GM12874 (cell line): ENCODE results near the gene RGS3.

Experiments
- CTCF ChIP-seq: IDR thresholded peaks from 2 replicates; pipeline ENCODE4 v1.5.1; 2011; ENCODE audit warnings: low read depth, mild to moderate bottlenecking, control low read depth, low read length, moderate library complexity; ENCODE audit not compliant: insufficient read depth

Gene RGS3

DNA sequence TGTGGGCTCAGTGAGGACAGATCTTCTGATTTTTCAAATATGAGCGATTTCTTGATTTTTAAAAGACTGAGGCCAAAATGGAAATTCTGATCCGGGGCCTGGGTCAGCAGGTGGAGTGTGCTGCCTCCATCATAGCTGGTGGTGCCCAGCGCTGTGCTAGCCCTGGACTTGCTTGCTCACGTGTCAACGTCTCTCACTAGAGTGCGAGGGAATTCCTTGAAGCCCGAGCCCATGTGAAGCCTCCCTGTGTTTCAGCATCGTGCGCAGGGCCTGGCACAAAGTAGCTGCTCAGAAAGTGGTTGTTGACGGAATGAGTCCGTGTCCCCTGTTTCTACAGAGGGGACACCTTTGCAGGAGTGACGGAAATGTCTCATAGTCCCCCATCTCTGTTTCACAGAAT is 50.5 kb downstream of the RGS3 start:
- no peak for TF ChIP-seq CTCF

- TF ChIP-seq CTCF, result no peak
Observed at GRCh38 chr9:113514748-113515147, 51.2 kb downstream of the RGS3 start.

DNA sequence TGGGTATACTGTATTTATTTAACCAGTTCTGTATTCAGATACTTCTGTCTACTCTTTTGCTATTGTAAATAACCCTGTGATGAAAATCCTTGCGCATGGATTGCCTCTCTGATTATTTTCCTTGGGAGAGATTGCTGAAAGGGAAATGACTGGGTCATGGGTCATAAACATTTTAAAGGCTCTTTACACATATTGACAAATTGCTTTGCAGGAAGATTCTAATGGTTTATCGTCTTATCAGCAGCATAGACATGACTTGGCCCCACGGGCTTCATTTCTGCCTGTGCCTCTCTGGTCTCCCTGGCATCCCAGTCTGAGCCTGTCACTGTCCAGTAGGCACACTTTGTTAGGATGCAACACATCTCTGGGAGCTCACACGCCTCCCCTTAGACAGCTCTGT is 52.3 kb downstream of the RGS3 start:
- no peak for TF ChIP-seq CTCF

DNA sequence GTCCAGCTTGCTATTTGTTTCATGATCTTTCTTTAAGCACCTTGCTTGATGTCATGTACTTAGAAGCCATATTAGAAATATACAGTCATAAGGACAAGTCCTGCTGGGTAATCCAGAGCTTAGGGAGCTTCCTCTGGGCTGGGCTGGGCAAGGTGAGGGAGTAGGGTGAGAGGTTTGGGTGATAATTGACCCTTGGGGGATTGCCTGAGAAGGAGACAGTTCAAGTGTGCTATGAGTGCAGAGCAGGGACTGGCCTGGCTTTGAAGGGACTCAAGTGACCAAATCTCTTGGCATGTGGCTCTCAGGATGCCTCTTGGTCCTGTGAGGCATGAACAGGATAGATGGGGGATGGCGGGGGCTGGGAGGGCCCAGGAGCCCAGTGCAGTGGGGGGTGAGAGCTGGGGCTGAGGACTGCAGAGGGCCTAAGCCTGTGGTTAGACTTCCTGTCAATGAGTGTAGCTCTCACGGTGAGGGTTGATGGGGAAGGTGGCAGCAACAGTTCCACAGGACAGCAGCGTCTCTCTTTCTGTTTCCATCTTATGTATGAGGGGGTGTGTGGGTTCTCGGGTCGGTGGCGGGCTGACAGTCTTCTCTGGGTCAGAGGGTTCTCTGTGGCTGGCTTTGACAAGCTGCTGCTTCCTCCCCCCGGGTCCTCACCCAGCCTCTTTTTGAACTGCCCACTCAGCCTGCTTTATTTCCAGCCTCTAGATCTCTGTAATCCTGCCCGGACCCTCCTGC is 53.5 kb downstream of the RGS3 start:
- TF ChIP-seq CTCF, result no peak

DNA sequence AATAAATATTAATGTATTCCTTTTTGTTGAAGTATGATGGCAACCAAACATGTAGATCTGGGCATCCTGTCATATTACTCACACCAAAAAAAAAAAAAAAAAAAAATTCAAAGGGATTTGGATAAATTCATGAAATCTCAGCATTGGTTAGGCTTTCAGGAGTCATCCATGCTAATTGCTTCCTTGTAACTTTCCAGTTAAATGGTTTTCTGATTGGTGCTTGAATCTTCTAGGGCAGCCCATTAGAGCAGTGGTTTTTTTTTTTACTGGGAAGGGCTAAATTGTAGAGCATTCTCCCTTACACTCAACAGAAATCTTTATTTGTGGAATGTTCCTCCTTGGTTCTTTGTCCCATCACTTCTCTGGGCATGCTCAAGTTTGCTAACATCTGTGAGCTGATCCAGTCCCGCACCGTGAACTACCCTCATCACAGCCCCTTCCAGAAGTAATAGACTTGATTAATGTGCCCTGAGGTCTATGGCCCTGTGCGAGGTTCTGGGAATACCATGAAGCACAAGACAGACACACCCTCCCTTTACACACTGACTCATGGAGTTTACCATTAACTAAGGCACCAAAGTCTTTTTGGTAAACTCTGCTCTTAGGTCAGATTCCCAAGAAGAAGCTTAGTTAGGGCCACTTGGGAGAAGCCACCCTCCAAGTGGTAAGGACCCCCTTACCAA is 56.0 kb downstream of the RGS3 start:
- TF ChIP-seq CTCF, result no peak

GRCh38 chr9:113520109-113520642 is 56.6 kb downstream of the RGS3 start:
- TF ChIP-seq CTCF, result no peak

DNA sequence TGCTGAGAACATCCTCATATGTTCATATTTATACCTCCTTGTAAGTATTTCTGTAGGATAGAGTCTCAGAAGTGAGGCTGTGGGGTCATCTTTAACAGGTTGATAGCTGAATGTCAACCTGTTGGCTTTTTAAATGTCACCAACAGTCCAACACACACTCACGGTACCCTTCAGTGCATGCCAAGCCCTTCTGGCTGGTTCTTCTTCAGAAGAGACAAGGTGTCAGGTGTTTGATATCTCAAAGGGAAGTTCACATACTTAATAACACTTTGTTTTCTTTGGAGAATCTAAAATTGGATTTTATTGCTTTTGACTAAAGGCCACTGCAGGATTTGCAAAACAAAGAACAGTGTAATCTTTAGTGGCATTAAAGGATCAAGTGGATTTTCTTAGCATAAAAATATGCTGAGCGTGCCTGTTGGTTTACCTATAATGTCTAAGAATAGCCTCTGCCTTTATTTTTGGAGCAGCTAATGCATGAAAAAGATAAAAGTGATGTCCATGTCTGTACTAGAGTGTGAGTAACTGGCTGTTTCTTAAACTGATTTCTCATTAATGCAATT is 58.2 kb downstream of the RGS3 start:
- TF ChIP-seq CTCF, result no peak
